Islet of Langerhans (tissue), 1 donor: ENCODE data around the gene VSX1.

ENCODE experiments used
- FAIRE-seq: peaks from one replicate; lab custom pipeline; 2011; peaks lifted over from hg19 to GRCh38; lab: Jason Lieb, UNC

VSX1 gene

DNA sequence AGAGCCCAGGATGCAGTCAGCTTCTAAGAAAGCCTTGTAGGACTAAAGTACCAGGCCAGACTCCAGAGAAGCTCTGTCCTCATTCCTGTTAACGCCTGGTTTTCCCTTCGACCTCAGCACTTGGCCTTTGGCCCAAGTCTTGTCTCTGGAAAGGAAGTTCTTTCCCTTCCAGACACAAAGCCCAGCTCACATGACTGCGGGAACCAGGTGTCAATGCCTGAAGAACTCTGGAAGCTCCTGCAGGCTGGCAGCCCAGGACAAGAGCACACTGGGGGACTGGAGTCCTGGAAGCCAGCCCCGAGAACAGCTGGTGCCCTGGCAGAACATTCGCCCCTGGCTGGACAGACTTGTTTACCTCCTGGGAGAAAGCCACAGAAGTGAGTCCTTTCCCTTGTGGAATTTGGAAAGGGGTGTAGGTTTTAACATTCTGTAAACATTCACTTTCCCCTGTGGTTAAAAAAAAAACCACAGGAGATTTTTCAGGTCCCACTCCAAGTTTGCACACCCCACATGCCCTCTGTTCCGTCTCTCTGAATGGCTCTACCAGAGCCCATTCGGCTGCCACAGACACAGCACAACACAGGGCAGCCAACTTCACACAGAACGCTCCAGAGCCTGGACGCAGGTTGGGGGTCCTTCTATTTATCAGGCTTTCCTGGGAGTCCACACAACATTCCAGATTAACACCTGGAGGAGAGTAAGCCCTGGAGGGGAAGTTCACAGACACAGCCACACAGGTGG lies 42.1 kb downstream of the VSX1 start:
- FAIRE-seq, result no peak

DNA sequence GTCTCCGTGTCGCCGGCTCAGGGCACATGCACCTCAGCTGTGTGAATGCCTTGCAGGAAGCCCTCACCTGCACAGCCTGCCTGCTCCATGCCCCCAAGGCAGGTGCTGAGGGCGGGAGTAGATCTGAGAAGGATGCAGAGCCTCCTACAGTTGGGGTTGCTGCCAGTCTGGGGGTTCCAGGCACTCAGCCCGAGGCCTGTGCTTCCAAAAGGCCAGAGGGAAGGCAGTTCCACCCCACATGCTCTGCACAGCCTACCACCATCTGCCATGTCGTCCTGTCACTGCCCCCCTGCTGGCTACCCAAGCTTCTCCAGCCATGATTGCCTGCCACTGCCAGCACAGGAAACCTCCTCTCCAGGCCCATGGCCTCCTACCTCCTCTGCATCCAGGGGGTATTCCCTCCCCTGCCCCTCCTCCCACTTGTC lies 43.3 kb downstream of the VSX1 start:
- no peak for FAIRE-seq

DNA sequence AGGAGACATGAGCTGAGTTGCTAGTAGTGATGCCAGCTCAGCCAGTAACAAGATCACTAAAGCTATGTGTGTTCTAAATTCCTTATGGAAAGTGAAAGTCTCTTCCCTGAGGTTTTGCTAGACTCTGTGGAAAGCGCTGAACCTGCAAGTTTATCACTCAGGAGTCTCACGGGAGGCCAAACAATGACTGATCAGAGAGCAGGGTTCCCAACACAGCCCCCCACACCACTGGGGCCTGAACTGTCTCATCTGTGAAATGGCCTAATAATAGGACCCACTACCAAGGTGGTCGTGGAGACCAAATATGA lies 43.9 kb downstream of the VSX1 start:
- no peak for FAIRE-seq

DNA sequence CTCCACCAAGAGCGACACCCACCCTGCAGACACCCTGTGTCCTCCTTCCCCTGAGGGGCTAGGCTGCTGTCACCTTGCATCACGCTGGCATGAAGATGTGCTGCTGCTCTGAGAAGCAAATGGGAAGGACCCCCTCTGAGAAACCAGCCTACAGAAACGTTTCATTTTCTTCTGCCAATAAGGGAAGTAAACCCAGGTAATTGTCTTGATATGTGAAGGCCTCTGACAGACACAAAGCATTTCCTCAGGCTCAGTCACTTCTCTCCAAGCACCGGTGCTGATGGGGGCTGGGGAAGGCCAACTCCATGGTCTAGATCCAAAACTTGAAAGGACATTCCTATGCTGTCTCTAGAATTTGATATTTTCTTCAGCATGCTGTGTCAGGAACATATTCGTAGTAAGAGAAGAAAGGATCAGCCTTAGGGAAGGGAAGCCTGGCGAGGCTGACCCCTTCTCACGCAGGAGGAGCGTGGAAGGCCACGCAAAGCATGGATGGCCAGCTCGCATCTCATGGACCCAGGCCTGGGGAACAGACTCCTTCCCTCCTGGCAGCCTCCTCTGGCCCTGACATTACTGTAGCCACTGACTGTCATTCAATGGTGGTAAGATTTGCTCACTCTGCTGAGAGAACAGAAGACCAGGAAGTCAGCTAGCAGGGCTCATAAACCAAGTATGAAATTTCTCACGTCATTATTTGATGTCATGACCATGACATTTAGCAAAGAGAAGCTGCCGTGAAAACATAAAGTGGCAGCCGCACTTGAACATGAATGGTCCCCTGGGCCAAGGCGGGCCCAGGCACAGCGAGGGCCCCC lies 44.4 kb downstream of the VSX1 start:
- no peak for FAIRE-seq

DNA sequence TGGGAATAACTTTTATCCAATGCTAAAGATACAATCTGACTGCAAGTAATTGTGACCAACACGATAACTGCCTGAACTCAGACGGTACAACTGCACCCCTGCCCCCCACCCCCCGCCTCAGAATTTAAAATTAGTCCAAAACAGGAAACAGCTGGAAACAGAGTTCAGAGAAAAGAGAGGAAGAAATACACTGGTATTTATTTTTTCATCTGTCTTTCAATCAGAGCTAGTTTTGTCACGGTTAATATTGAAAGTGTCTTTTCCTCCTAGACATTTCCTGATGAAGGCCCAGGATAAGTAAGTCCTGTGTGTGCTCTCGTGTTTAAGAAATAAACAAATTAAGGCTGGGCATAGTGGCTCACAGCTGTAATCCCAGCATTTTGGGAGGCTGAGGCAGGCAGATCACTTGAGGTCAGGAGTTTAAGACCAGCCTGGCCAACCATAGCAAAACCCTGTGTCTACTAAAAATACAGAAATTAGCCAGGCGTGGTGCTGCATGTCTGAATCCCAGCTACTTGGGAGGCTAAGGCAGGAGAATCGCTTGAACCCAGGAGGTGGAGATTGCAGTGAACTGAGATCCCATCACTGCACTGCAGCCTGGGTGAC lies 45.5 kb downstream of the VSX1 start:
- no peak for FAIRE-seq

DNA sequence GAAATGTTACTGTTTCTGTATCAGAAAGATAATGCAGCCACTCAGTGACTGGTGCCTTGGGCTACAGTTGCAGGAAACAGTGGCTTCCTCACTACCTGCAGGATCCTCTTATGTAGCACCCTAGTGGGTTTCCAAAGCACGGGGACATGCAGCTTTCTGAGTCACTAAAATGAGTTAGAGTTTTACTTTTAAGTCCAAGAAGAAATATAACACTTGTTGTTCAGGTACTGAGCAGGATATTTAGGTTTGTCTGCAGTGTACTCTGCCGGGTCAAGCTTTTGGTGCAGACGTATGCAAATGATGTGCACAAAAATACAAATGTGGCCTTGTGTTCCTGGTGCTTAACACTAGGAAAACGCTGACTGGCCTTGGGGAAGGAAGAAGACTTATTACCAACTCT lies 46.0 kb downstream of the VSX1 start:
- no peak for FAIRE-seq

DNA sequence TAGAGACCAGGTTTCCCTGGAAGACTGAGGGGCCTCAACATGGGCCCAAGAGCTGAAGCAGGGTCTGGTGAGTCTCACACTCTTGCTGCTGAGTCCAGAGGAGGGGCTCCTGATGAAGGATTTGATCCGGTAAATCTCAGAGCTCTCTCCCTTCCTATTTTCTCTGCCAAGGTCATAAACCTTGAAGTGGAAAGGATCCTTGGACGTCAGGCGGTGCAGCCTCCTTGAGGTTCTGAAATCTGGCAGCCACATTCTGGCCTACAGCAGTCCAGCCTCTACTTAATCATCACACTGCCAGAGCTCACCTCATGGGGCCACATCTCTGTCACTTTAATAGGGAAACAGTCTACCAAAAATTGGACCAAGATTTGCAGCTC lies 48.0 kb downstream of the VSX1 start:
- FAIRE-seq, result no peak

DNA sequence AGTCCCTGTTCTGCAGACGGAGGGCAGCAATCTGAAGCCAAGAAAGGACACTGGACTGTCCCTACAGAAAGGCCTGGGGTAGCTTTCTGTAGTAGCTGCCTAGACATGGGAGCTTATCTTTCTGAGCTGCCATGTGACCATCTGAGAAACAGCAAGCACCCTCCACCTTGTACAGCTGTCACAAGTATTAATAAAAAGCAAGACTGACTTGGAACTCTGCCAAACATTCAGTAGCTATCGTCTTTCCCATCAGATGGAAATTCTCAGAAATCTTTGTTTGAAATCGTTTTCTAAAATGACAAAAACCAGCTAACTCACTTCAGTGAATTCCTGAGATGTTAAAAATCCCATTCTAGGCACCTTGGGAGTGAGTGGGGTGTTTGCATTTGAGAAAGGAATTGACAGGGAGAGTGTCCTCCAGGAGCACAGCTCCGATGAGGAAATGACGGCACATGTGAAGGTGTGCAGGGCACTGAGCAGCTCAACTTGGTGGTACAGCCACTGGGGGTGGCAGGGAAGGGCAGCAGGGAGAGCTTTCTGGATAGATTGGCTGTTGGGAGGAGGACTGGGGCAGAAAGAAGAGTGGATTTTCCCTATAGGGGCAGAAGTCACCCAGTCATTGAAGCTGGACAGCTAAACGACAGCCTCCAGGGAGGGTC lies 48.5 kb downstream of the VSX1 start:
- FAIRE-seq, result no peak

DNA sequence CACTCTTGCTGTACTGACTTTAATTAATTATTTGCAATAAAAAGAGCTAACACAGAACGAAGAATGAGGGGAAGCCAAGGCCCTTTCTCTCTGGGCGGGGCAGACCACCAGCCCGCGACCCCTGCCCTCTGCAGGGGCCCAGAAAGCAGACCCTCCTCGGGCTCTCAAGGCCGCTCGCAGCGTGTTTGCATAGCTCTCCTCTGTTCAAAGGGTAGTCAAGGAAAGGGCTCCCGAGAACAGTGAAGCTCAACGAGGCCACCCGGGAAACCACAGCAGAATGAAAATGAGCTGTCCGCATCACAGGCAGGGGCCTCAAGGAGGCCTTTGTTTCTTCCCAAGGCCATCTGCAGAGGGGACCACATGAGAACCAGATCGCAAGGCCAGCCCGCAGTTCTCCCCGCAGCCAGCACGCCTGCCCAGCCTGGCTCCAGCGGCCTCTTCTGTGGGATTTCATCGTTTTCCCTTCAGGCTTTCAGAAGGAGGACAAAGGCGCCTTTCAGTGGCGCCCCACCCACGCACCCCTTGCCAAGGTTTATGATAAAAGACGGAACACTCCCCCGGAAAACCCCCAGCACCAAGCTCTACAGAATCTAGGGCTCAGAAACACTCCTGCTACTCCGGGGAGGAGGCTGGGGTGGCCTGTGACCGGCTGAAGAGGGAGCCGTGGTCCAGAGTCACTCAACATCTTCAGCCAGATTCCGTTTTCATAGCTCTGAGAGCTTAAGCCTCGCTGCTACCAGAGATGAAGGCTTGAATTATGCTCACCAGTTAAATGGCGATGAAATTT lies 49.3 kb downstream of the VSX1 start:
- FAIRE-seq, result no peak

DNA sequence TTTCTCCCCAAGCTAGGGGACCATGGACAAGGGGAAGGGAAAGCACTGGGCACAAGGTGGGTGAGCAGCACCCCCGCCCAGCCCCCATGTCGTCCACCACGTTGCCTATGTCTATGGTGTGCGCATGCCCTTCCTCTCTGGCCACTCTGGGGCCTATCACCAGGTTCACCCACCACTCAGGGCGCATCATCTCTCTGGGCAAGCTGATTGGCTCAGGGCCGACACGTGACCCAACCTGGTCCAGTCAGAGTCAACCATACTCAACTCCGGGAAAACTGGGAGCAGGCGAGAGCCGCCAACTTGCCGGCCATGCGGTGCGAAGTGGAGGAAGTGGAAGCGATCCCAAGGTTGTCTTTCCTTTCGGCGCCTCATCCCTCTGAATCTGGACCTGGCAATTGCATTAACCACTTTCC lies 49.9 kb downstream of the VSX1 start:
- no peak for FAIRE-seq

DNA sequence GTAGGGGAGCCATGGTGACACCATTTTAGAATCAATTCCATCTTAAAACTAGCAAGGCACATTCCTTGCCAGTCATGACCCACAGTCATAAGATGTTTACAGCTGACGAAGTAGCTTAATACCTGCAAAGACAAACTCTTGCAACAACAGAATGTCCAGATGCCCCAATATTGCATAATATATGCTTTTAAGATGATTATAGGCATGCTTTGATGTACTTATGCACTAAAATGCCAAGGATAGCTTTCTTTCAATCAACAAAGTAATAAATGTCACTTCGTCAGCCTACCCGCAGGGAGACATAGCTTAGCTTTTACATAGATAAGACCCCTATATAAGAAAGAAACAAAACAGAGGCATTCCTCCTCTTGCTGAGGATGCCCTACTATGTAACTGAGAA lies 50.7 kb downstream of the VSX1 start:
- no peak for FAIRE-seq

DNA sequence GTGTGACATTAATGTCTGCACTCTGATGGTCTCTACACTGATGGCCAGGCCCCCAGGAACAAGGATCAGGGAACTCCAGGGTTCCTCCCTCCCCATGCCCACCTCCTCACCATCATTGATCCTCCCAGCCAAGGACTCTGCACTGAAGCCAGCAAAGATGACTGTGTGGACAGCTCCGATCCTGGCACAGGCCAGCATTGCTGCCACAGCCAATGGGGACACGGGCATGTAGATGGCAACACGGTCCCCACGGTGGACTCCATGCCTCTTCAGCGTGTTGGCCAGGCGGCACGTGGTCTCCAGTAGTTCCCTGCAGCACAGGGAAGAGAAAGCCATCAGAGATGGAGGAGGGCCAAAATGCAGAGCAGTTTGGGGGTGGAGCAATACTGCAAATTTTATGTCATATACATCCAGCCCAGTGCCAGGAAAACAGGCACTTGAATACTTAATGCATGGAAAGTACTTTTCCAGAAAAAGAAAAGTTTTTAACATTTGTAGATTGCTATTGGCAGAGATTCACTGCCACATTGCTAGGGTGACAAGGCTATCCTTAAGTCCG lies 51.2 kb downstream of the VSX1 start:
- FAIRE-seq, result no peak

DNA sequence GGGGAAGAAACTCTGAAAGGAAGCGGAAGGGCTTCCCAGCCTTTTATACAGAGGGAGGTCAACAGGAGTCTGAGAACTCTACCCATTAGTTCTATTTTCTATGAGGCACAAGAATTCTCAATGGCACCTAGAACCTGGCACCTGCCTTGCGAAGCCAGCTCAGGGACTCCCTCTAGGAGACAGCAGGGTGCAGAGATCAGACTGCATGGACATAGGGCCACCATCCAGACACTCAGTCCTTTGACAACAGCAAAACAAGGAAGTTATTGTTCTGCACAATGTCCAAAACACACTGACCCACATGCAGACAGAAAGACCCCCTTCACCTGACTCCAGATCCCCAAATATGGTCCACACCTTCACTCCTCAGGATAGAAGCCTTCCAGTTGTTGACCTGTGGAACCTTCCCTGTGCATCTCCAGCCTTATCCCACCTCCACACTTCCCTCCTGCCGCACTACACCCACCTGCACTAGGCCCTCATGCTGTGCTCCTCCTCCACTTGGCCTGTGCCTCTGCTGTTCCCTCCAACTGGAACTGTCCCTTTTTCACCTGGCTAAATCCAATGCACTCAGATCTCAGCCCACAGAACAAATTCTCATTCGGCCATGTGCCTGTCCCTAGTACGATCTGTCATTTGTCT lies 51.8 kb downstream of the VSX1 start:
- no peak for FAIRE-seq

DNA sequence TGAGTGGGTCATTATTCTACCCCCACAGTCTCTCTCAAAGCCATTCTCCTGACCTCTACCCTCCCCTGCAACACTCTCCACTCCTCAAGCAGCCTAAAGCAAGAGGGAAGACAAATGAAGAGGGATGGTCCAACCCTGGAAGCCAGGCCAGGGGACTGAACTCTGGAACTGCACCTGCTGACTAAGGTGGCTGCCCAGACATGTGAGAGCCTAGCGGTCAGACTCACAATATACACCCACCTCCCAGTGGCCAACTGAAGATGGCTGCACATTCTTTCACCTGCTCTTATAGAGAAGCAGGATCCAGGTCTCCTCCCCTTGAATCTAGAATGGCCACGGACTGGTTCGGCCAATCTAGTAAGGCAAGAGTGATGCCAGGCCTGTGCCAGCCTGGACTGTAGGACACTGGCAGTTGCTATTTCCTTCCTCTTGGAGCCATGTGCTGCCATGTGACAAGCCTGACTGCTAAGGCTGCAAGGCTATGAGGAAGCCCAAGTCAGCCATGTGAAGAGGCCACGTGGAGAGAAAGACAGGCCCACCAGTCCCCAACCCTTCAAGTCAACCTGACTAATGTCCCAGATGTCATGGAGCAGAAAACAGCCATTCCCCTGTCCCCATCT lies 55.8 kb downstream of the VSX1 start:
- no peak for FAIRE-seq
